KBM-7 (cell line): ENCODE data around the gene NXN.
"Not testable (repeated sequence)": the region's sequence is repeated elsewhere in the genome, so short reads cannot be mapped to it uniquely, and the experiment has no call there.

ENCODE experiments used
- DNase-seq: peaks from one replicate; pipeline ENCODE4 v3.0.0-alpha.2; 2015
- in situ Hi-C: fragments of 300-500 bp; cut with MboI; formaldehyde crosslinking; loops from 2 replicates; pipeline ENCODE4 v1.14.3; 2020; ENCODE audit warnings: low sequenced_read_pairs, low pct_unique_long_range_greater_than_20kb, mixed read lengths

The NXN gene

GRCh38 chr17:962670-963069 lies 16.9 kb downstream of the NXN start:
- in situ Hi-C loops, result no loop called here
- DNase-seq, result no peak

DNA sequence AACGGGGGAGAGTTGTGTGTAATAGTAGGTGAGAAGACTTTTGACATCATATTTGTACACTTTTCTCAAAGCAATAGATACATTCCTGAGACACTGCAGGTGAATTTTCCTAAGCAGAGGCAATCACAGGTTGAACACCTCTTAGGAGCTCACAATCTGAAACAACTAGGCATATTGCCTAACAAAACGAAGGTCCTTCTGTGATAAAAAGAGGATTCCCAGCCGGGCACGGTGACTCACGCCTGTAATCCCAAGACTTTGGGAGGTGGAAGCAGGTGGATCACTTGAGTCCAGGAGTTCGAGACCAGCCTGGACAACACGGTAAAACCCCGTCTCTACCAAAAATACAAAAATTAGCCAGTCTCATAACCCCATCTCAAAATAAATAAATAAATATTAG lies 17.4 kb downstream of the NXN start:
- DNase-seq, result no peak
- in situ Hi-C loops, result no loop called here

GRCh38 chr17:958712-959451 lies 20.7 kb downstream of the NXN start:
- DNase-seq, result no peak
- in situ Hi-C loops, result no loop called here

- DNase-seq, result no peak
- in situ Hi-C loops, result no loop called here
These were observed 21.6 kb downstream of the NXN start for GRCh38 chr17:957856-958421.

- DNase-seq, result no peak
These were observed 22.7 kb downstream of the NXN start for GRCh38 chr17:956905-957304.

GRCh38 chr17:954431-955164 lies 25.0 kb downstream of the NXN start:
- in situ Hi-C loops, result no loop called here
- no peak for DNase-seq

More at GRCh38 chr17:956905-957304, 22.7 kb downstream of the NXN start:
- in situ Hi-C loops, result no loop called here

DNA sequence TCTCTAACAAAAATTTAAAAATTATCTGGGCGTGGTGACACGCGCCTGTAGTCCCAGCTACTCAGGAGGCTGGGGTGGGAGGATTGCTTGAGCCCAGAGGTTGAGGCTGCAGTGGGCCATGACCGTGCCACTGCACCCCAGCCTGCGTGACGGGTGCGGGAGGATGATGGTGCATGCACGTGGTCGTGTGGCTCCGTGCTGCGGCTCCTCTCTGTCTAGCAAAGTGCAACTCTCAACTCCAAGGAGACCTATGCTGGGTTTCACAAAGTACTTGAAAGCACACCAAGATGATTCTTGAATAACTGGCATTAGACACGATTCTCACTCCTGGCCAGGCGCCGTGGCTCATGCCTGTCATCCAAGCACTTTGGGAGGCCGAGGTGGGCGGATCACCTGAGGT lies 25.8 kb downstream of the NXN start:
- in situ Hi-C loops, result no loop called here
- DNase-seq, result no peak

GRCh38 chr17:952592-952991 lies 27.0 kb downstream of the NXN start:
- DNase-seq, in situ Hi-C loops: not testable (repeated sequence)

DNA sequence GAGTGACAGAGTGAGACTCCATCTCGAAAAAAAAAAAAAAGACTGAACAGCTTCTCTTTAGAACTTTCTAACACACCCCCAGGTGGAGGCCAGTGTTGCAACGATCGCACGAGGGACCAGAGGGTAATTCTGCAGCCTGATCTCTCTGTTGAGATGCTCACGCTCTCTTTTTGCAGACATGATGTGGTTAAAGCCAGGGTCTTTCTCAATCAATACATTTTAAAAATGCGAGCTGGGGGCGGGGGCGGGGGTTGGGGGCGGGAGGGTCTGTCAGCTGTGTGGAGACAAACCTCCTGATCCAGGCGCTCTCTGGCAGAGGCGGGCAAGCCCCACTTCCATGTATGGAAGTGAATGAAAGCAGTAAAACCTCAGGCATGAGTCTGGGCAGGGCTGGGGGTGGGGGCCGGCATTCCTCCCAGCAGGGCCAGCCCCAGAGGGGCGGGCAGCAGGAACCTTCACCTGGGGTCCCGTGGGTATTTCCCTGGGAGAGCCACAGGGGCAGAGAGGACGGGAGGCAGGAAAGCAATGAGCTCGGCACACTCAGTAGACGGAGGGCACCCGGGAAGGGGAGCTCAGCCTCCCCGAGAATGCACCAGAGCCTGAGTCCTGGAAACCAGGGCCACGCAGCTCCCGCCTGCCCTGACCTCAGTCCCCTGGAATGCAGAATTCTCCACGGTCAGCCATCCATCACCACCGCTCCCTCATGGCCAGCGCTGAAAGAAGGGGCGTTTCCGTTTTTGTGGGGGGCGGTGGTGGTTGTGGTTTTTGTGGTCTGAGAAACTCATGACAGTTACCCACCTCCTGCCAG lies 28.0 kb downstream of the NXN start:
- peak; percentile 55 for DNase-seq
- in situ Hi-C loops, result no loop called here

- in situ Hi-C loops, result no loop called here
These were observed 29.8 kb downstream of the NXN start for GRCh38 chr17:949623-950303.

GRCh38 chr17:948284-948852 lies 31.2 kb downstream of the NXN start:
- in situ Hi-C loops, result no loop called here
- no peak for DNase-seq

More at GRCh38 chr17:949623-950303, 29.8 kb downstream of the NXN start:
- DNase-seq, result no peak

DNA sequence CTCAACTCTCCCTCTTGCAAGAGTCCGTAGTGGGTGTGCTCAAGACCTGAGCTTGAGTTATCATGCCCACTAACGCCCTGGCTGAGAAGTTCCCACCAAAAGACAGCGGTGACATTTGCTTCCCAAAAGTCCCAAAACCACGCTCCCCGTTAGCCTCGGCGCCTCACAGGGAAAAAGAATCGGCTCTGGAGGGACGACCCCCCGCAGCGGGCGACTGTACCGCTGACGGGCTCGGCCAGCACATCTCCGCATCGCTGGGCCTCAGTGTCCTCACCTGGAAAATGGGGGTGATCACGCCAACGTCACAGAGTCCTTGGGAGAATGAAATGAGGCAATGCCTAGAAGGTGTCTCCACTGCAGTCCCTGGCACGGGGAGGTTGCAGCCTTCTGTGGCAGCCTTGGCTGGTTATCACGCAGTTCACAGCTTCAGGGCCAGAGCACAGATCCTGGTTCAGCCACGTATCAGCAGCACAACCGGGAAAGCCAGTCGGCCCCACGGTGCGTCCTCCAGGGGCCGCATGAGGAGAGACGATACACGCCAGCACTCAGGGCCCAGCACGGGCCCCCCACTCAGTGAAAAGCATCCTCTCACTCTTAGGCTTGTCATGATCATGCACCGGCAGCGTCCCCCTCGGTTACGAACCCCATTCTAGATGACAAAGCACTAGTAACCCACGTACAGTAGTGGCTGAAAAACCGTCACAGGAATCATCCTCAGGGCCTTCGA lies 32.9 kb downstream of the NXN start:
- DNase-seq, result no peak
- in situ Hi-C loops, result no loop called here

- in situ Hi-C loops, result no loop called here
- DNase-seq, result no peak
These were observed 33.9 kb downstream of the NXN start for GRCh38 chr17:945672-946071.

GRCh38 chr17:944266-944826 lies 35.2 kb downstream of the NXN start:
- peak; percentile 69 for DNase-seq

DNA sequence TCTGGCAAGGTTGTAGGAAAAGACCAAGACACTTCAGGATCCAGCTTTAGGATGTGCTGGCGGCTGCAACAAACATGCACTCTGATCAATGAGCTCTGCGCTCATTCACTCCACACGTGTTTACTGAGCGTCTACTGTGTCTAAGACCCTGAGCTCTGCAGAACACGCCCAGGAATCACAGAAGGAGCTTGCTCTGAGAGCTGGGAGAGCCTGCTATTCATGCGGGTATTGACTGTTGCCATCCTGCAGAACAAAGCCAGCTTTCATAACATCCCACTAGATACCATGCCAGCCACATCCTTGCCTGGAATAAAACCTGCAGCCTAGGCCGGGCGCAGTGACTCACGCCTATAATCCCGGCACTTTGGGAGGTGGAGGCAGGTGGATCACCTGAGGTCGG lies 44.1 kb downstream of the NXN start:
- in situ Hi-C loops, result no loop called here
- no peak for DNase-seq

More at GRCh38 chr17:944266-944826, 35.2 kb downstream of the NXN start:
- in situ Hi-C loops, result no loop called here

GRCh38 chr17:933312-934073 lies 46.1 kb downstream of the NXN start:
- DNase-seq, result peak; percentile 16
- in situ Hi-C loops, result no loop called here

DNA sequence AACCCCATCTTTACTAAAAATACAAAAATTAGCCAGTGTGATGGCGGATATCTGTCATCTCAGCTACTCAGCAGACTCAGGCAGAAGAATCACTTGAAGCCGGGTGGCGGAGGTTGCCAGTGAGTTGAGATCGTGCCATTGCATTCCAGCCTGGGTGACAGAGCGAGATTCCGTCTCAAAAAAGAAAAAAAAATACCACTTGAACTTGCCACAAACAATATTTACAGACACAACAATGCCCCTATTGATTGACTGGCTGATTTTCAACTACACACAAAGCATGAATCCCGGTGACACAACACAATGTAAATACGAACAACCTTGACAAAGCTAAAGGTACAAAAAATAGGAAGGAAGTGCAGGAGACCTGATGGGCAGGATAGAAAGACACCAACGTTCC lies 49.3 kb downstream of the NXN start:
- no peak for DNase-seq
- in situ Hi-C loops, result no loop called here
